SKM-1 treated with dmso at 0.1 percent for 144 hours (cell line): ENCODE data around the gene ARID1B.

Experiments used
- DNase-seq: peaks from one replicate; lab custom pipeline; 2025; ENCODE audit not compliant: unreplicated experiment; lab: John Stamatoyannopoulos, UW

The ARID1B gene

DNA sequence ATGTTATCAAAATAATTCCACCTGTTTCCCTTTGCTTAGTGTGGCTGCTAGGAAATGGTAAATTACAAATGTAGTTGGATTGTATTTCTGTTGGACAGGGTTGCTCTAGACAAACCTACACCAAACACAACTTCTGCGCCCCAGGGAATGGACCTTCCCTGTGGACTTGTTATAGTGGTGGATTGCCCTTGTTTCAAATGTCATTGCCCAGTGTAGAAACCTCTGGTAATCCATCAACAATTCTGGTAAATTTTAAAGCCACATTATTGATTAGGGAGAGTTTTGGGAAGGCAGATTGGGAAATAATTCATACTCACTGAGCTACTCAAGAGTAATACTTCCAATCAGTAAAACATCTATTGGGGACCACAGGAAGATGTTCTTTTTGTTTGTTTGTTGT, 239.8 kb downstream of the ARID1B start:
- DNase-seq: no peak

DNA sequence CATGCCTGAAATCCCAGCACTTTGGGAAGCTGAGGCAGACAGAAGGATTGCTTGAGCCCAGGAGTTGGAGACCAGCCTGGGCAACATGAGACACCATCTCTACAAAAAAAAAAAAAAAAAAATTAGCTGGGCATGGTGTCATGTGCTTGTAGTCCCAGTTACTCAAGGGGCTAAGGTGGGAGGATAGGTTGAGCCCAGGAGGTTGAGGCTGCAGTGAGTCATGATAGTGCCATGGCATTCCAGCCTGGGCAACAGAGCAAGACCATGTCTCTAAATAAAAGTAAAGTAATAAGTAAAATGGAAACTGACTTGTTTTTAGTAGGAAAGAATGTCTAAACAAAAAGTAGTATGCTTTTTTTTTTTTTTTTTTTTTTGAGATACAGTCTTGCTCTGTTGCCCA, 240.7 kb downstream of the ARID1B start:
- DNase-seq: no peak

DNA sequence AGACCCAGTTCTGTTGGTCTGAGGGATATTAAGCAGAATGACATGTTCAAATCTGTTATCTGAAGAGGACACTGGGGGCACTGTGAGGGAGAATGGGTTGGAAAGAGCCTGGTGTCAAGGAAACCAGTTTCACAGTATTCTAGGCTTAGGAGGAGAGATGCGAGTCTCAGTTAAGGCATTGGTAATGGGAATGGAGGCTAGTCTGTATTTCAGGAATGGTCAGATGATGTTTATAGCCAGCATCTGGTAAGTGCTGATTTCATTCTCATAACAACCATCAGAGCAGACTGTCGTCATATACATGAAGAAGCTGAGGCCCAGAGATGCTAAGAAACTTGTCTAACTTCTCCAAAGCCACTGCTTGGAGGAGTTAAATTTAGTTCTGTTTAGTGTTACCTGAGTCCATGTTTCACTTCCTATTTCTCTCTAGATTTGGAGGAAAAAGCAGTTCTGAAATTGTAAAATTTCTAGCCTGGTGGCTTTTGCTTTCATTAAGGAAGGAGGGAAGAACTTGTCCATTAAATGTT, 242.0 kb downstream of the ARID1B start:
- peak; percentile 64 for DNase-seq

DNA sequence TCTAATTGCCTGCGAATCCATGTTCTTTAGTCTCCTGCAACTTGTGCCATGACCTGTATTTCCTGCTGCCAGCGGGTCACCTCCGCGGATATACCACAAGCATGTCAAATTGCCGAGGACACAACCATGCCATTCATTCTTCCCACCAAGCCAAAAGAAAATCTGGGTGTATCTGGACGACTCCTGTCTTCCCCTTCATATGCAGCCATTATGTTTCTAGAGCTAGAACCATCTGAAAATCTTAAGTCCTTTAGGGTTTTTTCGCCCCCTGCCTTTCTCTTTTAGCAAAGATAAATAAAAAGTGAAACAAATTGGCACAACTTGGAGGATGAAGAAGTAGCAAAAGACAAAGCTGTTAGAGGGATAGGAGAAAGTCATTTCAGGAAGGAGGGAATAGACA, 242.6 kb downstream of the ARID1B start:
- peak; percentile 8 for DNase-seq

DNA sequence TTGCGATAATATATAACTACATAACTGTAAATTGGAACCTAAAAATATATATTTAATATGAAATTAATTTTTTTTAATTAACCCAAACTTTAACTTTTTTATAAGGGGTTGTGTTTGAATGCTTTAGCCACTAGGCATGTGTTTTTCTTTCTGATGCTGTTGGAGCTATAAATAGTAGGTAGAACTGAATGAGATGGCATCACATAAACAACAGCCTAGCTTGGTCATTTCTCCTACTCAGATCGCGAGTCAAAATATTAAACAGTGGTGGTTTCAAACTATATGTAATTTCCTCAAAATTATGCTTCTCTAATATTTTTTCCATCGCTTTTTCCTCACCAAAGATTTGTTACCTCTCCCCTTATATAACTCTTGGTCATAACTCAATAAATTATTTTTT, 243.2 kb downstream of the ARID1B start:
- DNase-seq: no peak

DNA sequence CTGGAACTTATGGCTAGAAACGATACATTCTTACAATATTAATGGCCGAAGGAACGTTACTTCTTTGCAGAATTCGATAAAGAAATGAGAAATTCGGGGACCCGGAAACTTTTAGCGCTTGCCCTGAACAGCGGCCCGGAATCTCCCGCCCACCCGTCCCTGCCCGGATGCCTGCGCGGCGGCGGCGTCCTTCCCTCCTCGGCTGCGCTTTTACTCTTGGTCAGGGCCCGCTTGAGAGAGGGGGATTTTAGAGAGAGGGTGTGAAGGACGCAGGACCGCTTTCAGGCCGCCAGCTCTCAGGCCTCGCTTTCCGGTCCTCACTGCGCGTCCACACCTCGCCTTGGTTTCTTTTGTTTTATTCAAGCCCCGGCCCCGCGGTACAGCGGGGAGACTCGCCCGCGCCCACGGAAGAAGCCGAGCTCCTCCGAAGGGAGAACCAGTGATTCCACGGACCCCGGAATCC, 243.7 kb downstream of the ARID1B start:
- DNase-seq: peak; percentile 43

DNA sequence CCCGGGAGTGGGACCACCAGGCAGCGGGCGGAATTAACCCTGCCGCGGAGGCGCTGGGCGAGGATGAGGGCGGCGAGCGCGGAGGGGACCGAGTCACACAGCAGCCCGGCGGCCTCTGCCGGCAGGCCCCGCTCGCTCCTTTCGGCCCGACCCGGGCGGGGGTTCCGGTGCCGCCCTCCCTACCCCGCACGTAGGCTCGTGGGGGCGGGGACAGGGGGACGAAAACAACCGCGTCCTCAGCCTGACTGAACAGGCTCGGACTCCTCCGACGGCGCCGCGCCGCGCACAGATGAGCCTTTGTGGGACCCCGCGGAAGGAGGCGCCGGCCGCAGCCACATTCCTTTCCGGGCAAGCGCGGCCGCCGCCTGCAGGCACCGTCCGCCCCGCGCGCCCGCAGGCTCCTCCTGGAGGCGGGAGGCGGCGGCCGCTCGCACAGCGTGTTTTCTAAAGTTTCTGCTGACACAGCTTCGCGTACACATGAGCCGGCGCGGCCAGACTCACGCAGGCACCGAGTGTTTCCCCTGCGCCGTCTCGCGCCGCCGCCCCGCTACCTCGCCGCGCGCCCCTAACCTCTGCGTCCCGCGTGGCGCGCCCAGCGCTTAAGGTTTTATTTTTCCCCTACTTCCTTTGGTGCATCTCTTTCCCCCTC, 244.3 kb downstream of the ARID1B start:
- DNase-seq: peak; percentile 75

DNA sequence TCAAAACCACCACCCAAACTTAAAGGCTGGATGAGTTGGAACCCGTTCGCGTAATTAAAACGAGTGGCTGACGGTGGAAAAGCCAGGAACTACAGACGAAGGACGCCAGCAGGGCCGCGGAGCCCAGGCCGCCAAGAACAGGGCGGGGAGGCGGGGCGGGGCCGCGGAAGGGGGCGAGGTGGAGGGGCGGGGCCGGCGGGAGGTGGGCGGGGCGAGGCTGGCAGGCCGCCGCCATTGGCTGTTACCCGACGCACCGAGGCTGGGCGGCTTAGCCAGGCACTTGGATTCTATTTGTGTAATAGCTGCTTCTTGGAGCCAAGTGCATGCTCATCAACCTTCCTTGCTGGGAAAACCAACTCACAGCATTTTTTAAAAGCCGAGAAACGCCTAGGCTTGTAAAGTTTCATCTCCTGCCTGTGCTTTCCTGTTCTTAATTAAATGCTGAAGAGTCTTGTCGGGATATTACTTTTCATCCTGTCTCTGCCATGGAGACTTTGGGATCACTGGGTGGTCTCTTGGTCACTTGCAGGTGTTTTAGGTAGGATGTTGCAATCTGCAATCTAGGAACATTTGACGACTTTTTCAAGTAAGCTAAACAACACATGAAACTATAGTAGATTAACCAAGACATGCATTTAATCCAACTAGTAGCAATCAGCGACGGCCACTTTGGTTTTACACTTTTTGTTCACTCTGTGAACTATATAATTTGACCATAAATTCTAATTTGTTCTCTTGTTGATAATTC, 245.0 kb downstream of the ARID1B start:
- DNase-seq: peak; percentile 75

DNA sequence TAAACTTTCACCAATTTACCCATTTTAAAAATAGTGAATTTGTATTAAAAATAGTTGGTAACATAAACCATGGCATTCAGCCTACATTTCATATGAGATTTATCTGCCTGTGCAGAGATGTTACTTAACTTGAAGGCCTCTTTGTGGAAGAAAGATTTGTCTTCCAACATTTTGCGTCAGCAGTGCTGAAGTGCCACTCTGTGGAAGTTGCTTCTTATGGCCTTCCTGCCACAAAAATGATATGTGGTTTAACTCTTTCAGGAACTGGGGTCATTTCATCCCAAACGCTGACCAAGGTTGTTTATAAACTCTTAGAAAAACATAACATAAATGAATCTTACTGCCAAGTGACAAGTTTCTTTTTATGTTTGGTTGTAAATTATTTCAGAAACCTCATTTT, 246.8 kb downstream of the ARID1B start:
- no peak for DNase-seq

DNA sequence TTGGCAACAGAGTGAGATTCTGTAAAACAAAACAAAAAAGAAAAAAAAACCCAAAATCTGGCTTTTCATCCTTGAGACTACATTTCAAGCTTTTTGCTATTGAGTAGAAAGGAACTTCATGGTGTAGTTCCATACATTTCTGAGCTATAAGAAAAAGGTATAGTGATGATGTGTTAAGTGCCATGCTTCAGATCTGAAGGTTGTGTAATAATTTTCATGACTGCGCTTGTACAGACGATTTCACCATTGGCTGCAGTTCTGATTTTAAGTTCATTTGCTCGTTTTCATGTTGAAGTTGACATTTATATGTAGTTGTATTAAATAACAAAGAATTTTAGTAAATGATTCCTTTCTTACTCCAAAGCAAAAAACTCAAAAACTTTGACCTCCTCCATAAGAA, 247.6 kb downstream of the ARID1B start:
- DNase-seq: no peak

DNA sequence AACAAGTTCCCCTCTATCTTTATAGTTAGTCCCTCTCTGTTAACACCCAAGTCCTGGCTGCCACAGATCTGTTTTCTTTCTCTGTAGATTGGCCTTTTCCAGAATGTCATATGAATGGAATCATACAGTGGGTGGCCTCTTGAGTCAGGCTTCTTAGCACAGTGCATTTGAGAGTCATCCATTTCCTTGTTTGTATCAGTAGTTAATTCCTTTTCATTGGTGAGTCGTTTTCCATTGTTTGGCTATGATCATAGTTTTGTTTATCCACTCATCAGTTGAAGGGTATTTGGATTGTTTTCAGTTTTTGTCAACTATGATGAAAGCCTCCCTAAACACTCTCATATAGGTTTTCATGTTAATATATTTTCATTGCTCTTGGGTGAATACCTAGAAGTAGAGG, 248.3 kb downstream of the ARID1B start:
- no peak for DNase-seq

DNA sequence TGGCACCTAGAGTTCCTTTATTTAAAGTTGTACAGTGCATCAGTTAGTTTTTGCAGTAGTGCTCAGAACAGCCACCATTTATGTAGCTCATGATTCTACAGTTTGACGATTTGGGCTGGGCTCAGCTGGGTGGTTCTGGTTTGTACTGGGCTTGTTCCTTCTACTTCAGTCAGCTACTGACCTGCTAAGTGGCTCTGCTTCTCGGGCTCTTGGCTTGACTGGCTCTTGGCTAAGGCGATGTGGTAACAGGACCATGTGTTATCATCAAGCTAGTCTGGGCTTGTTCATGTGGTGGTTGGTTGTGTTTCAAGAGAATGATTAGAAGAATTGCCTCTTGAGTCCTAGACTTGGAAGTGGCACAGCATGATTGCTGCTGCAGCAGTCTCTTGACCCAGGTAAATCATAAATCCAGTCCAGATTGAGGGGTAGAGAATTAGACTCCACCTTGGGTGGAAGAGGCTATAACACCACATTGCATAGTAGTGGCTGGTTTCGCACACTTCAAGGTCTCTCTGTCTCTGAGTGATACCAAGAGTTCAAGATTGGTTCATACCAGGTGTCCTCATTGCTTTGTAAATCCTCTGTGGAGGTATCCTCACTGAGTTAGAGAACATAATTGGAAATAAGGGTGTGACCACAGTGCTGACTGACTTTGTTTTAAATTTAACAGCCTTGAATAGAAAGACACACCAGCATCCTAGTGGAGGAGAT, 253.0 kb downstream of the ARID1B start:
- no peak for DNase-seq

DNA sequence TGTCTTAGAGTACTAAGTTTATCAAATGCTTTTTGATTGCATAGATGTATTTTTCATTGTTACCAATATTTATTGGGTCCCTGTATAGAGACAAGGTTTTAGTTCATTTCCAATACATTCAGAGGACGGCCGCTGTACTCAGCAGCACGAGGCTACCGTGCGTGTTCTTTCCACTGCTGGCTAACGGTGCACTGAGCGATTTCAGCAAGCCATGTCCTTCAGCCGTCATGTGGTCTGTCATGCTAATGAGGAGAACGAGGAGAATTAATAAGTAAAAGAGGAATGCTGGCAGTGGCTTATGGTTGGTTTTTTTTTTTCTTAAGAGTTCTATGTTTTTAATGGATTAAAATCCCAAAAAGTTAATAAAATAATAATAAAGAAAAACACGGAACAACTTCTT, 253.6 kb downstream of the ARID1B start:
- DNase-seq: no peak

DNA sequence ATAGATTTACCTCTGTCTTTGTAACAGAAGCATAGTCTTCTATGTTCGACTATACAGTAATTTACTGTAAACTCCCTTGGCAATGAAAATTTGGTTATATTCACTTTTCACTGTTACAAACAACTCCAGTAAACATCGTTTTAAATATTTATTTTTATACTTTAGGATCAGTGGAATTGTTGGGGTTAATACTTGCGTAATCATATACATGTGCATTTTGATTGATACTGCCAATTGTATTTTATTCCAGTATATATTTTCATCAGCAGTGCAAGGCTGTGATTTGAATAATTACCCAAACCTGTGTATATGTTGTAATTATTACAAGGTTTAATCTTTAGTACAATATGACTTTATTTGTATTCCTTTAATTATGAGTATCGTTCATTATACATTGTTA, 255.7 kb downstream of the ARID1B start:
- DNase-seq: no peak

DNA sequence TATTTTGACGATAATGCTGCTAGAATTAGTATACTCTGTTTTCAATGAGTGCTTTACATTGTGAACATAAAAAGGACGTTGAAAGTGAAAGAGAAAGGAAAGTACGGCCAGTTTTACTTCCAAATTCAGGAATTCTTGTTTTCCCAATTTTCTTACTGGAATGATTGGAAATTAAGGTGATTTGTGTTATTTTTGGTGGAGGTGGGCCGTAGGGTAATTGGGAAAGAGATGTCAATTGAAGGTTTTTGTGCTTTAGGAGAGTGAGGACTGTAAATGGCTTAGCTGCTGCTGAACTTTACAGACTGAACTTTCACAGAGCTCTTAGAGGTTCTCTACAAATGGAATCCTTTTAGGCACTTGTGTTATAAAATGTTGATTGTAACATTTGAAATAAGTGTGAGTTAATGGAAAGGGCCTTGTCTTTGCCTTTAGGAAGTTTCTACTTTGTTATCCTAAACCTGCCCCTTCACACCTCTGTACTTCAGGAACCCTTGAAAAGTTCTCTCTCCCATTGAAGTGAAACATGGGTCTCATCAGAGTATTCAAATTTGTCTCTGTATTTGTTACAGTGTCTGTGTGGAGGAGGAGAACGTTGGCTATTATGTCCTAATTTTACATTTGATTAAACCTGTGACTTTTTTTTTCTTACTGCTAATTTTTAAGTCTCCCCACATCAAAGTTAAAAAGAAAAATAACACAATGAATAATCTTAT, 256.4 kb downstream of the ARID1B start:
- DNase-seq: no peak

DNA sequence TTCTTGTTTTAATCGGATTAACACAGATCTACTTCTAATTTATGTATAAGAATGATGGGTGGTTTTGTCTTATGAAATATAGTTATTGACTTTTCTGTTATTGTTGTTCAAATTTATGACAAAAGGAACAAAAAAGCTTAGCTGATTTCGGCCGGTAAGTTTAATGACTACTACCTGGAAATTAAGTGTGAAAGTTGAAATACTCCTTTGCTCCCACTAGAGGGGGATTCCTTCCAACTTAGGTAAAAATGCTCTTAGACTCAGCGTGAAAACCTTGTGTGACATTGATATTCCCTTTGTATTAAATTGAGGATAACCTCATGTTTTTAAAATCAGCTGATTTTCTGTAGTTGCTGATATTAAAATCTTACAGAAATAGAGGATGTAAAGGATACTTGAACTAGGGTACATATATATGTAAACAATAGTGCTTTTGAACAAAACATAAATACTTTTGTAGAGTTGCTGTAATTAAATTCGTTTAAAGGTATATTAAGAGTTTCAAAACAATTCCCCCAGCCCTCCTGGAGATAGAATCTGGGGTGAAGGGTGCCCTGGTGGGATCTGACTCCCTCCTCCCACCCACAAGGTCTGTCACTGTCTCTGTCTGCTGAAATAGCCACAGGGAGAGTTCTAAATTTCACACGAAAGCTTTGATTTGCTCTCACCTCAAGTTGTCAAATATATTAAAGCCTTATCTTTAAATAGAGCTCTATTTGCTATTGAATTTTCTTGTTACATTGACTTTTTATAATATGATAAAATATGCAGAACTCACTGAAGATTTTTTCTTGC, 257.5 kb downstream of the ARID1B start:
- DNase-seq: peak; percentile 22

DNA sequence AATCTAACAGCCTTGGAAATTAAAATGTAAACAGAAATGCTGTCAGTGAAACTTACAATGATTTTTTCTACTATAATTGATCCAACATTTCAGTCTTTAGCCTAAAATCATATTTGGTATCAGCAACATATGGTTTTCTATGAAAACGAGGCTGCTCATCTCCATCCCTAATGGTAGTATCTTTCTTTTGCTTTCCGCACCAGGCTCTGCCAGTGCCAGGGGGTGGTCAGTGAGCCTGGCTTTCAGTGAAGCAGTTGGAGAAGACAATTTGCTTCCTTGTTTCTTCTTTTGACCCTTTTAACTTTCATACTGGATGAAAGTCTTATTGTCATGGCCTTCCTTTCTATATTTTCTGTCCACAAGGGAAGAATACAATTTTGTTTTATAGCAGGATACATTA, 258.4 kb downstream of the ARID1B start:
- DNase-seq: no peak

DNA sequence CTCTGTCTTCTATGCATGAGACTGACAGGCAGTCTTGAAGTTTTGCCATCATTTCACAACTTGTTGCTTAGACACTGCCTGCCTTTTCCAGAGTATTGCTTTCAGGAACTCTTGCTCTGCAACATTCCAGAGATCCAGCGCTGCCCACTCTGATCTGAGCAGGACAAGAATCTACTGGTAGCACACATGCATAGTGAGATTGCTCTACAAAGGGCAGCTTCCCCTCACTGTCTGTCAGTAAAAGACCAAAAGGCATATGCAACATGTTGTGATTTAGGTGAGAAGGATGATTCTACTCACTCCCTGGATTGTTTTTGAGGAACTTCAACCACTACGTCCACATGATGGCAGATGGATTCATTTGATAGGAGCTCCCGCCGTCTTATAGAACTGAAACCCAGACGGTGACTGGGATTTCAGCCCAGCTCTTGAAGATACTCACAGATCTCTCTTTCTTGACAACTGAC, 259.1 kb downstream of the ARID1B start:
- DNase-seq: no peak

DNA sequence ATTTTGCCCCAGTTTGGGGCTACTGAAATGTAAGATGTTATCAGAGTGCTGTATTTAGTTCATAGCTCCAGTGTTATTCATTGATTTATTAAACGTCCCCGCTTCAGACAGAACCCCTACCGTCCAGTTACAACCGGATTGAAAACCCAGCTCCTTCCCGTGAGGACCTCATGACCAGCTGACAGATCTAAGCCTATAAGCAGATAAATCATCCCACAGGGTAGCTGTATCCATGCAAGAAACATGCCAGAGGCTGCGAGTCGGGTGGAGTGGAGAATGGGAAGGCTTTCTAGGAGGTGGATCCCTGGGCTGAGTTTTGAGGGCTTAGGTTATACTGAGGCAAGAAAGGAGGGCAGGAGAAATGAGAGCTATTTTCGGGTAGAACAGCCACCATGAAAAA, 260.0 kb downstream of the ARID1B start:
- DNase-seq: no peak

DNA sequence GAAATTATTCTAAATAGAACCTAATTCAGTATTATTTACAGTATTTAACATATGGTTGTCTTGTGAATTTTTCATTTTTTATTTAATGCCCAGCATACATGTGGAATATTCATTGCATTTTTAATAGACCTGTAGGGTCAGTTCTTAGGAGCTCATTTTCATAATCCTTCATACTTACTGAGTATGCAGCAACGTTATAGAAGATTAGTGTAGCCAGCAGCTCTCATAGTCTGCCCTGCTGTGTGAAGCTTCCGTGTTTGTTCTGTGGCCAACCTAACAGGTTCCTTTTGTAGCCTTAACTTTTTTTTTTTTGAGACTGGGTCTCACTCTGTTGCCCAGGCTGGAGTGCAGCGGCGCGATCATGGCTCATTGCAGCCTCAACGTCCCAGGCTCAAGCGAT, 261.4 kb downstream of the ARID1B start:
- no peak for DNase-seq
